Prostate gland (tissue), 2 donors: ENCODE measurements around the gene PLPP1.

Experiments used
- CTCF ChIP-seq, 4 experiments: fragments of 200-600 bp in 2 of 4; fragments of 450-650 bp in 2 of 4; sonication (generic) in 2 of 4; IDR thresholded peaks; 1 replicate in 3 of 4; 2 replicates in 1 of 4; pipeline ENCODE4 v1.5.1; 2016 to 2019; ENCODE audit warnings: antibody characterized with exemption in 4 of 4, mild to moderate bottlenecking in 2 of 4, moderate library complexity in 2 of 4
- POLR2A ChIP-seq: fragments of 450-650 bp; IDR thresholded peaks from one replicate; pipeline ENCODE4 v1.6.1; 2016; ENCODE audit warnings: antibody characterized with exemption, mild to moderate bottlenecking

GRCh38 chr5:55572600-55572999 is 37.8 kb upstream of the PLPP1 start:
- TF ChIP-seq CTCF (IDR thresholded peaks at IDR 0.05): no peak
- TF ChIP-seq POLR2A: no peak
